HCT116 (cell line): Measurements from ENCODE around the gene HOXA1.

Experiments used
- CBX3 ChIP-seq: IDR thresholded peaks from 2 replicates; pipeline ENCODE4 v1.6.1; 2012; ENCODE audit warnings: low read depth
- CTCF ChIP-seq, 3 experiments: fragments of 200-600 bp in 1 of 3; sonication (generic) in 1 of 3; IDR thresholded peaks in 2 of 3; conservative IDR thresholded peaks in 1 of 3; 2 replicates each; pipeline ENCODE4 v1.5.1; 2012 to 2017; ENCODE audit warnings: low read depth in 2 of 3, low read length in 2 of 3, antibody characterized with exemption in 1 of 3, borderline replicate concordance in 1 of 3, control low read depth in 1 of 3, mild to moderate bottlenecking in 1 of 3, mixed read lengths in 1 of 3, mixed run types in 1 of 3, moderate library complexity in 1 of 3; ENCODE audit not compliant: insufficient read depth in 1 of 3
- EZH2 ChIP-seq: fragments of 200-600 bp; sonication (generic); IDR thresholded peaks from 2 replicates; pipeline ENCODE4 v1.6.1; 2017; ENCODE audit warnings: antibody characterized with exemption, mixed run types
- MAX ChIP-seq: IDR thresholded peaks from 2 replicates; pipeline ENCODE4 v1.6.1; 2012
- POLR2A ChIP-seq: IDR thresholded peaks from 2 replicates; pipeline ENCODE4 v1.7.0; 2011; ENCODE audit warnings: borderline replicate concordance; ENCODE audit not compliant: insufficient read depth, insufficient read length; ENCODE audit errors: extremely low read depth
- POLR2AphosphoS5 ChIP-seq: IDR thresholded peaks from 2 replicates; pipeline ENCODE4 v1.6.1; 2011; ENCODE audit warnings: mild to moderate bottlenecking, low read depth, low read length, moderate library complexity

- TF ChIP-seq EZH2: no peak
- no peak for TF ChIP-seq POLR2A
- TF ChIP-seq CTCF (IDR thresholded peaks at IDR 0.05 in 2 of 3, conservative IDR thresholded peaks at IDR 0.05 in 1 of 3; ENCODE audit: borderline replicate concordance in 1 of 3, insufficient read depth in 1 of 3, low read depth in 2 of 3, low read length in 2 of 3): no peak
- TF ChIP-seq MAX: no peak
- no peak for TF ChIP-seq CBX3
- TF ChIP-seq POLR2AphosphoS5: no peak
Observed at GRCh38 chr7:27125986-27126394, 30.2 kb upstream of the HOXA1 start.
